ENCODE data around the gene PLD3. TPM values are rescaled to one million over a fixed set of nuclear protein-coding genes. Genes with fewer than 3 reads are reported as not detected.

Gene PLD3
- polyA plus RNA-seq (ENCODE audit: insufficient read length in 3 of 3), result 100 to 1,000 TPM; 254 to 302 (median 292) TPM
- long read RNA-seq, donor 1, transcript PLD3-213 (3 exons, 750 nt), result major isoform, 8 of 86 reads
- long read RNA-seq, donor 1, transcript PLD3-207 (13 exons, 2,140 nt), result minor isoform, 6 of 86 reads
- long read RNA-seq, donor 1, partial matches to known transcripts, result 56 of 86 reads
- long read RNA-seq, donor 1, other reads (novel, unspliced or antisense), result 12 of 86 reads
- long read RNA-seq, donor 2, transcript PLD3-207 (13 exons, 2,140 nt), result minor isoform, 17 of 186 reads
- long read RNA-seq, donor 2, transcript PLD3-213 (3 exons, 750 nt), result major isoform, 24 of 186 reads
- long read RNA-seq, donor 2, partial matches to known transcripts, result 119 of 186 reads
- long read RNA-seq, donor 2, other reads (novel, unspliced or antisense), result 16 of 186 reads
- long read RNA-seq, donor 3, transcript PLD3-213 (3 exons, 750 nt), result major isoform, 14 of 112 reads
- long read RNA-seq, donor 3, transcript PLD3-207 (13 exons, 2,140 nt), result minor isoform, 10 of 112 reads
- long read RNA-seq, donor 3, partial matches to known transcripts, result 73 of 112 reads
- long read RNA-seq, donor 3, other reads (novel, unspliced or antisense), result 13 of 112 reads
- long read RNA-seq, donor 4, transcript PLD3-207 (13 exons, 2,140 nt), result minor isoform, 14 of 164 reads
- long read RNA-seq, donor 4, transcript PLD3-213 (3 exons, 750 nt), result major isoform, 20 of 164 reads
- long read RNA-seq, donor 4, partial matches to known transcripts, result 112 of 164 reads
- long read RNA-seq, donor 4, other reads (novel, unspliced or antisense), result 16 of 164 reads
- long read RNA-seq, donor 5, transcript PLD3-207 (13 exons, 2,140 nt), result major isoform, 6 of 65 reads
- long read RNA-seq, donor 5, partial matches to known transcripts, result 52 of 65 reads
- long read RNA-seq, donor 5, other reads (novel, unspliced or antisense), result 0 of 65 reads
- long read RNA-seq, donor 6, transcript PLD3-207 (13 exons, 2,140 nt), result major isoform, 17 of 96 reads
- long read RNA-seq, donor 6, transcript PLD3-213 (3 exons, 750 nt), result minor isoform, 6 of 96 reads
- long read RNA-seq, donor 6, partial matches to known transcripts, result 60 of 96 reads
- long read RNA-seq, donor 6, other reads (novel, unspliced or antisense), result 10 of 96 reads
- long read RNA-seq, donor 7, transcript PLD3-207 (13 exons, 2,140 nt), result major isoform, 10 of 219 reads
- long read RNA-seq, donor 7, transcript PLD3-213 (3 exons, 750 nt), result minor isoform, 9 of 219 reads
- long read RNA-seq, donor 7, partial matches to known transcripts, result 176 of 219 reads
- long read RNA-seq, donor 7, other reads (novel, unspliced or antisense), result 20 of 219 reads
- long read RNA-seq, donor 8, transcript PLD3-213 (3 exons, 750 nt), result major isoform, 15 of 85 reads
- long read RNA-seq, donor 8, transcript PLD3-207 (13 exons, 2,140 nt), result minor isoform, 5 of 85 reads
- long read RNA-seq, donor 8, partial matches to known transcripts, result 56 of 85 reads
- long read RNA-seq, donor 8, other reads (novel, unspliced or antisense), result 7 of 85 reads
- long read RNA-seq, donor 9, transcript PLD3-213 (3 exons, 750 nt), result major isoform, 20 of 135 reads
- long read RNA-seq, donor 9, transcript PLD3-207 (13 exons, 2,140 nt), result minor isoform, 15 of 135 reads
- long read RNA-seq, donor 9, partial matches to known transcripts, result 85 of 135 reads
- long read RNA-seq, donor 9, other reads (novel, unspliced or antisense), result 10 of 135 reads
- long read RNA-seq, donor 10, transcript PLD3-213 (3 exons, 750 nt), result major isoform, 14 of 149 reads
- long read RNA-seq, donor 10, transcript PLD3-207 (13 exons, 2,140 nt), result minor isoform, 5 of 149 reads
- long read RNA-seq, donor 10, partial matches to known transcripts, result 105 of 149 reads
- long read RNA-seq, donor 10, other reads (novel, unspliced or antisense), result 17 of 149 reads
- long read RNA-seq, donor 11, transcript PLD3-213 (3 exons, 750 nt), result minor isoform, 5 of 111 reads
- long read RNA-seq, donor 11, transcript PLD3-207 (13 exons, 2,140 nt), result major isoform, 7 of 111 reads
- long read RNA-seq, donor 11, partial matches to known transcripts, result 83 of 111 reads
- long read RNA-seq, donor 11, other reads (novel, unspliced or antisense), result 15 of 111 reads
- long read RNA-seq, donor 12, transcript PLD3-213 (3 exons, 750 nt), result major isoform, 17 of 165 reads
- long read RNA-seq, donor 12, transcript PLD3-207 (13 exons, 2,140 nt), result minor isoform, 13 of 165 reads
- long read RNA-seq, donor 12, partial matches to known transcripts, result 107 of 165 reads
- long read RNA-seq, donor 12, other reads (novel, unspliced or antisense), result 22 of 165 reads
- long read RNA-seq, donor 13, transcript PLD3-213 (3 exons, 750 nt), result major isoform, 7 of 66 reads
- long read RNA-seq, donor 13, partial matches to known transcripts, result 53 of 66 reads
- long read RNA-seq, donor 13, other reads (novel, unspliced or antisense), result 0 of 66 reads
- long read RNA-seq, donor 14, result 0 reads
- long read RNA-seq, donor 15, transcript PLD3-207 (13 exons, 2,140 nt), result minor isoform, 18 of 189 reads
- long read RNA-seq, donor 15, transcript PLD3-213 (3 exons, 750 nt), result major isoform, 34 of 189 reads
- long read RNA-seq, donor 15, partial matches to known transcripts, result 115 of 189 reads
- long read RNA-seq, donor 15, other reads (novel, unspliced or antisense), result 20 of 189 reads
- long read RNA-seq, donor 16, transcript PLD3-207 (13 exons, 2,140 nt), result major isoform, 22 of 191 reads
- long read RNA-seq, donor 16, transcript PLD3-213 (3 exons, 750 nt), result minor isoform, 16 of 191 reads
- long read RNA-seq, donor 16, partial matches to known transcripts, result 134 of 191 reads
- long read RNA-seq, donor 16, other reads (novel, unspliced or antisense), result 10 of 191 reads

GRCh38 chr19:40348125-40348913 is at the start of gene PLD3, which contains the start of gene C19orf47:
PLD3 (plus strand) TSS chr19:40348695; CDS start chr19:40366484, 17,789 bp downstream.
C19orf47 (minus strand) TSS chr19:40348397; CDS start chr19:40341857, 6,540 bp downstream.
- peak; percentile 98 for DNase-seq

- DNase-seq, result no peak
Measured at GRCh38 chr19:40300668-40301067, 47.8 kb upstream of the PLD3 start.

- DNase-seq, result no peak
Measured at GRCh38 chr19:40302224-40303011, 46.1 kb upstream of the PLD3 start.

- DNase-seq, result no peak
Measured at GRCh38 chr19:40303765-40304164, 44.7 kb upstream of the PLD3 start.

GRCh38 chr19:40304306-40304705 is 44.2 kb upstream of the PLD3 start:
- no peak for DNase-seq

GRCh38 chr19:40305403-40305802 is 43.1 kb upstream of the PLD3 start:
- DNase-seq, result peak; percentile 87

GRCh38 chr19:40309666-40310065 is 38.8 kb upstream of the PLD3 start:
- DNase-seq, result no peak

GRCh38 chr19:40312533-40312932 is 36.0 kb upstream of the PLD3 start:
- DNase-seq, result no peak

- no peak for DNase-seq
Measured at GRCh38 chr19:40313229-40313983, 35.1 kb upstream of the PLD3 start.

GRCh38 chr19:40314656-40315055 is 33.8 kb upstream of the PLD3 start:
- no peak for DNase-seq

GRCh38 chr19:40315812-40316470 is 32.6 kb upstream of the PLD3 start:
- no peak for DNase-seq

- DNase-seq, result no peak
Measured at GRCh38 chr19:40317338-40317737, 31.2 kb upstream of the PLD3 start.

- DNase-seq, result no peak
Measured at GRCh38 chr19:40320558-40320935, 27.9 kb upstream of the PLD3 start.

- no peak for DNase-seq
Measured at GRCh38 chr19:40321076-40321475, 27.4 kb upstream of the PLD3 start.

- no peak for DNase-seq
Measured at GRCh38 chr19:40321566-40322270, 26.8 kb upstream of the PLD3 start.
